HG03378 (cell line): ENCODE results near the gene TMEM131L.
"Not testable (repeated sequence)": the region's sequence is repeated elsewhere in the genome, so short reads cannot be mapped to it uniquely, and the experiment has no call there.

ENCODE experiments used
- ATAC-seq: cut with Tn5 transposase; IDR thresholded peaks from one replicate; pipeline ENCODE4 v1.9.1; 2021; ENCODE audit warnings: mild to moderate bottlenecking, moderate library complexity; ENCODE audit not compliant: unreplicated experiment

The TMEM131L gene

GRCh38 chr4:153566631-153567150 lies 100.5 kb downstream of the TMEM131L start:
- no peak for ATAC-seq

DNA sequence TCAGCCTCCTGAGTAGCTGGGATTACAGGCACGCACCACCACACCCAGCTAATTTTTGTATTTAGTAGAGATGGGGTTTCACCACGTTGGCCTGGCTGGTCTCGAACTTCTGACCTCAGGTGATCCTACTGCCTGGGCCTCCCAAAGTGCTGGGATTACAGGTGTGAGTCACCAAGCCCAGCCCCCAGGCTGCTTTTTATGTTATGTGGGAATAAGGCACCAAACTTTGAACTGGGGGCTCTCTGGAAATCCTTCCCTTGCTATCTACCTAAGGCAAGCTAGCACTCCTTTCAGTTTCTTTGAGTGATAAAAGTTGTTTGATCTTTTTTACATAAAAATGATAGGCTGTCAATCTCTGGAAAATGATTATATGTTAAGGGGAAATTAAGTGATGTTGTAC lies 101.5 kb downstream of the TMEM131L start:
- not testable (repeated sequence) for ATAC-seq

GRCh38 chr4:153570228-153570973 lies 104.2 kb downstream of the TMEM131L start:
- peak; percentile 33 for ATAC-seq

- no peak for ATAC-seq
These were observed 104.9 kb downstream of the TMEM131L start for GRCh38 chr4:153571006-153571545.

DNA sequence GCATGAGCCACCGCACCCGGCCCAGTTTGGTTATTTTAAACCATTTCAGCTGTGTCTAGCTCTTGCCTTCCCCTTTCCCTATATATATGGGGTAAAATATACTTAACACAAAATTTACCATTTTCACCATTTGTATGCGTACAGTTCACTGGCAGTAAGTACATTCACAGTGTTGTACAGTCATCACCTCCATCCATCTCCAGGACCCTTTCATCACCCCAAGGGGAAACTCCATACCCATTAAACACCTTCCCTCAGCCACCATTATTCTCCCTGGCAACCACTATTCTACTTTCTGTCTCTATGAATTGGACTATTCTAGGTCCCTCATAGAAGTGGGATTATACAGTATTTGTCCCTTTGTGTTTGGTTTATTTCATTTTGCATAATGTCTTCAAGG lies 106.4 kb downstream of the TMEM131L start:
- ATAC-seq = no peak

DNA sequence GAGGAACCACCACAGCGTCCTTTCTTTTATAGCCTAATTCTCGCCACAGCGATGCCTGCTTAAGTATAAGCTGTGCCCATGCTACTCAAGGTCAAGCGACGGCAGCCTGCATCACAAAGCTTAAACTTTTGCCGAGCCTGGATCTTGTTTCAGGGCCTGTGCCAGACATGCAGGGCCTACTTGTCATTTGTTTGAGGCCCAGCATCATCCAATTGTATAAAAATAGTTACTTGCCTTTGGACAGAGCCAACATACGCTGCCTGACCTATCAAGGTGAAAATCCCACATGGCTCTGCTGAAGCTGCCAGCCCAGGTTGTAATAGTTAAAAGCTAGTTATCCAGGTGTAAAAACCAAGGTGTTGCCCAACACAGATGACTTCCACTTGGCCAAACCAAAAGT lies 107.1 kb downstream of the TMEM131L start:
- no peak for ATAC-seq

DNA sequence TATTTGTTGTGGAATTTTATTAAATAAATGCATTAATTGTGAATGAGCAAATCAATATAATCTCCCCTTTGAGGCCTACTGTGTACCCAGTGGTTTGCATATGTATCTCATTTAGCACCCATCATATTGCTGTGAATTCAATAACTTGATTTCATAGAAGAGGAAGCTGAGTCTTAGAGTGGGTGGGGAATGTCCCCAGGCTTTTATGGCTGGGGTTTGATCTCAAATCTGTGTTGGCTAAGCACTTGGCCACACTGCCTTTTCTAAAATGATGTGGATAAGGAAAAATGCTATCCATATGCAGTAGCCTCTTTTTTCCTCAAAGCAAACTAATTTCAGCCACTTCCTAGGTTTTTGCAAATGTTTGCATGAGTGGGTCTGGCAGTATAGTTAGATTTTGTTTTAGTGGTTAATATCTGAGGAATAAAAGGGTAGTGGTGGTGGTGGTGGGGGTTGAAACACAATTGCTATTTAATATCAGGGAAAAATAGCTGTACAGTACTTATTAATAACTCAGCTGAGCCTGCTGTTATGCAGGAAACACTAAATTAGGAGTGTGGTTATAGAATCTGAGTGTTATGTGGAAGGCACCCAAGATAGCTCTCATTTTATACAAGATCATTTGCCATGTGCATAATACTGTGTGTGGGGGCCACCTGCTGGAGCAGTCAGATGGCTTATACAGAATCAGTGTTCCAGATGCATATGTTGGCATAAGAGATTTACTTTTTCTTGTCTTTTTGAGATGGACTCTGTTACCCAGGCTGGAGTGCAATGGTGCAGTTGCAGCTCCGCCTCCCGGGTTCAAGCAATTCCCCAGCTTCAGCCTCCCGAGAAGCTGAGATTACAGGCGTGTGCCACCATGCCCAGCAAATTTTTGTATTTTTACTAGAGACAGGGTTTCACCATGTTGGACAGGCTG lies 108.0 kb downstream of the TMEM131L start:
- peak; percentile 57 for ATAC-seq

DNA sequence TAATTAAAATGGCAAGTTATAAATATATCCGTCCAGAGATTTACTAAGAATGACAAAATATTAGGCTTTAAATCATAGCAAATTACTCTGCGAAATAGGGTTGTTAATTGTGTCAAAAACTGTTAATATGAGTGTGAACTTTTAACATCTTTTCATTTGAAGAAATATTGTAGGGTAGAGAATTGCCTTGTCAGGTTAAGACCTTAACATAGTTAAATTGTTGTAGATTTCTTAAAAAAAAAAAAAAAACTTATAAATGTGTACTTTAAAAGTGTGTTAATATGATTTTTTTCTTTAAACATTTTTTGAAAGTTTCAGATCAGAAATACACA lies 110.2 kb downstream of the TMEM131L start:
- ATAC-seq = no peak

- no peak for ATAC-seq
These were observed 110.9 kb downstream of the TMEM131L start for GRCh38 chr4:153577053-153577452.

DNA sequence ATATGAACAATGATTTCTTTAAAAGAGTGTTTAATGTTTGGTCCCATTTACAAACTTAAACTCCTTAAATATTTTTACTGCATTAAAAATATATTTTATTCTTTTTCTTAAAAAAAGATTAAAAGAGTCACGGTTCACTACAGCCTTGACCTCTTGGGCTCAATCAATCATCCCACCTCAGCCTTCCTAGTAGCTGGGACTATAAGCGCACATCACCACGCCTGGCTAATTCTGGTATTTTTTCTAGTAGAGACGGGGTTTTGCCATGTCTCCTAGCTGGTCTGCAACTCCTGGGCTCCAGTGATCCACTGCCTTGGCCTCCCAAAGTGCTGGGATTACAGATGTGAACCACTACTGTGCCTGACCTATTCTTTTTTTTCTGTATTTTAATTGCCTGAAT lies 113.2 kb downstream of the TMEM131L start:
- no peak for ATAC-seq

GRCh38 chr4:153579872-153580271 lies 113.7 kb downstream of the TMEM131L start:
- no peak for ATAC-seq

DNA sequence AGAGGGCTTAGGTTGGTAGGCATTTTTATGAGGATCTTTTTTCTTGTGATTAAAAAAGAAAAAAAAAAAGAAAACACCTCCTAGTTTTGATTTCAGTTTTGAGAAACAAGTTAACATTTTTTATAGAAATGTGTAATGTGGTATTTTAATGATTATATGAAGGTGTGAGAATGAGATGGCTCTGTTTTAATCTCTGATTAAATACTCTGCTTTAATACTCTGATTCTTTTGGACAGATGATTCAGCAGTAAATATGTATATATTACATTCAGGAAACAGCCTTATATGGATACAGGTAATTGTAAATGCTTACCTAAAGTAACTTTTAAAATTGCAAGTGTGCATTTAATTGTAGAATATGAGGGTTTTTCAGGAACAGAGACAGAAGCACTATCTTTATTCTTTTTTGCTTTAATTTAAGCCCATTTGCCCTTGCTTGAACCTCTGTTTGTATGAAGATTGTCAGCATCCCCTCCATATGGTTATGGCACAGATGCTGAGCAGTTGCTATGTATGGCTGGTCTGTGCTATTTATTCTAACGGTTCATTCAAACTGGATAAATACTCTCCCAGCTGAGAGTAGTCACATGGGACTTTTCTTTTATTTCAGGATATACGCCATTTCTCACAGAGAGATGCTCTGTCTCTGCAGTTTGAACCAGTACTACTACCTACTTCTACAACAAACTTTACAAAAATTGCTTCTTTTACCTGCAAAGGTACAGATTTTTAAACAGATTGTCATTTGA lies 117.0 kb downstream of the TMEM131L start:
- no peak for ATAC-seq

GRCh38 chr4:153585026-153585425 lies 118.9 kb downstream of the TMEM131L start:
- no peak for ATAC-seq

GRCh38 chr4:153589703-153590595 lies 123.8 kb downstream of the TMEM131L start:
- no peak for ATAC-seq

GRCh38 chr4:153591441-153591840 lies 125.3 kb downstream of the TMEM131L start:
- ATAC-seq = no peak

DNA sequence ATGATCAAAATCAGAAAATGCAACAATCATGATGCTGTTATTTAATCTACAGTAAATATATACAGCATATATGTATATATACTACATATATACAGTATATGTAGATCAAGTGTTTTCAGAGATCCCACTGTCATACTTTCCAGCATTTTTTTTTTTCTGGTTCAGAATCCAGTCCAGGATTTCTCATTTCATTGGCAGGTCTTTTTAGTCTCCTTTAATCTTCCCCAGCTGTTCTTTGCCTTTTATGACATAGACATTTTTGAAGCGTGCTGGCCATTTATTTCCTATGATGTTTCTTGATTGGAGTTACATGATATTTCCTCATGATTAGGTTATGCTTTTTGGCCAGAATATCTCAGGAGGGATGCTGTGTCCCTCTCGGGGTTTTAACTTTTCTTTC lies 125.9 kb downstream of the TMEM131L start:
- ATAC-seq = no peak

DNA sequence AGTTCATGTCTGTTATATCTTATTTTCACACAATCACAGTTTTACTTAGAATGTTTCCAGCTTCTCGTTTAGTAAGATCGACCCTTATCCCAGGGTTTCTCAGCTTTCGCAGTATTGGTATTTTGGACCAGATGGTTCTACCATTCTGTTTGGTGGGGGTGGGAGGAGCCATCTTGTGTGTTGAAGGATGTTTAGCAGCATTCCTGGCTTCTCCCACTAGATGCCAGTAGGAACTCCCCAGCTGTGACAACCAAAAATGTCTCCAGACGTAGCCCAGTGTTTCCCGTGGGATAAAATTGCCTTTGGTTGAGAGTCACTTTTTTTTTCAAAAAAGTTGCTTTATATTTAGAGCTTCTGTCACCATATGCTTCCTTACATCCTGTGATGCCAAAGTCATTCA lies 127.0 kb downstream of the TMEM131L start:
- ATAC-seq = no peak

DNA sequence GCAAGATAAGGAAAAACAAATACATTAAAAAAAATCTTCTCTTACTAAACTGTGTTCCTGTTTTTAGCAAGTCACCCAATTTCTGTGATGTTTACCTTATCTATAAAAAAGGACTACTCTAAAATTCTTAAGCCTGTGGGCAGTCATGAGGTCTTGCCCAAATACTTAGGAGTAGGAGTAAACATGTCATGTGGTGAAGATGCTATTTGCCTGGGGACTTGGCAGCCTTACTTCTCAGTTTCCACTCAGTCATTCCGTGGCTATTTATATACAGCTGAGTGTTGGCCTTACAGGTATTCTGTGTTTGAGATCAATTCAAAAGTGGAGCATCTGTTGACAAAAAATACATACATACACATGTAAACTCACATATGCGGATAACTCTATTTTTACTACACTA lies 128.1 kb downstream of the TMEM131L start:
- no peak for ATAC-seq

DNA sequence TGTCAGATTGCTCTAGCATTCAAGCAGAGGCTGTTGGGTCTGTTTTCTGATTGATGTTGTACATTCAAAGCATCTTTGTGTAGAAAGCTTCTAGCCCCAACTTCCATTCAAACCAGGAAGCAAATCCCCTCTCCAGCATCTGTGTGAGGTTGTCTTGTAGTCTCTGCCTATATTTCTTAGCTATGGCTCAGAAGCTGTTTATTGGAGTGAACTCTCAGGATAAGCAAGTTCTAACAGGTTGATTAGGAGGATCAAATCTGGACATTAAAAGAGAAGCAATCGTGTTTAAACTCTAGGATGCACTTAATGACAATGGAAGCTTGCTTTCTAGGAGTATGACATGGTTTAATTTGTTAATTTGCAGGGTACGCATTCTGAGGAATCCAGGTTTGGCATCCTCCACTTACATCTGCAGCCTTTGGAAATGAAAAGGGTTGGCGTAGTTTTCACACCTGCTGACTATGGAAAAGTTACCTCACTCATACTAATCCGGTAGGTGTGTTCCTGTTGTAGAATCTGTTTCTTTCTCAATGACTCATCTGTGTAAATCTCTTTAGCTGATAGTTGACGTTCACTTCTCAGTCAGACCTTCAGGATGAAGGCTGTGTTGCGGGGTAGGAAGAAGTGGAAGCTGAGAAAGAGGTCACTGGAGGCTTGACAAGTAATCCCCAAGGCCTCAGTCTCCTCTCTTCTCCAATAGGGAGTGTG lies 129.9 kb downstream of the TMEM131L start:
- no peak for ATAC-seq
